Activated CD8-positive, alpha-beta memory T cell treated with anti-CD3 and anti-CD28 coated beads, Interleukin-2, amount 50 U/mL, for 24 hours (primary cell): ENCODE measurements around the gene STEAP1B.

ENCODE experiments used
- DNase-seq: peaks from one replicate; pipeline ENCODE4 v3.0.0-alpha.2; 2020; ENCODE audit errors: extremely low read depth

The STEAP1B gene

DNA sequence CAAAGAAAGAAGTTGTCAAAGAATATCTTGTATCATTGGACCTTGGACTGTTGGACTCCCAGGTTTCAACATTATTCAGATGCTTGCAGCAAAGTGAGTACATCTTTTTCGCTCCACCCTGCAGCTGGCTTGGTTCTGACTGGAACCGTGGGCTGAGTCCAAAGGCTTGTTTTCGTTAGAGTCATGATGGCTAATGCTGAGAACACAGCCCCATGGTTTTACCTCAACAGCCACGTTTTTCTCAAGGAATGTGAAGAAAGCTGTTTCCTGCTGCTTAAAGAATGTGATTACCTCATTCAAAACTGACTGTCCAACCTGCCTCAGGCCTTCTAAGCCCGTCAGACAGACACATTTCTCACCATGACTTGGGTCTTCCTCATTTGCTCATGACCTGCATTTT, 69.5 kb downstream of the STEAP1B start:
- DNase-seq = no peak

DNA sequence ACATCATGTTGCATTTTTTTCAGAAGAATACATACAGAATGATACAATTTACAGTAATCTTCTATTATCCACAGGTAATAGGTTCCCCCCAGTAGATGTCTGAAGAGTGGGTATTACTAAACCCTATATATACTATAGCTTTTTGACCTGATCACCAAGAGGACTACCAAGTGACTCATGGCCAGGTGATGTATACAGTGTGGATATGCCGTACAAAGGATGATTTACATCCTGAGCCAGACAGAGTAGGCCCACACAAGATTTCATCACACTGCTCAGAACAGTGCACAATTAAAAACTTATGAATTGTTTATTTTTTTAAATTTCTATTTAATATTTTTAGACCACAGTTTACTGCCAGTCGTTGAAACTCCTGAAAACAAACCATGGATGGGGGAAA, 70.6 kb downstream of the STEAP1B start:
- no peak for DNase-seq

DNA sequence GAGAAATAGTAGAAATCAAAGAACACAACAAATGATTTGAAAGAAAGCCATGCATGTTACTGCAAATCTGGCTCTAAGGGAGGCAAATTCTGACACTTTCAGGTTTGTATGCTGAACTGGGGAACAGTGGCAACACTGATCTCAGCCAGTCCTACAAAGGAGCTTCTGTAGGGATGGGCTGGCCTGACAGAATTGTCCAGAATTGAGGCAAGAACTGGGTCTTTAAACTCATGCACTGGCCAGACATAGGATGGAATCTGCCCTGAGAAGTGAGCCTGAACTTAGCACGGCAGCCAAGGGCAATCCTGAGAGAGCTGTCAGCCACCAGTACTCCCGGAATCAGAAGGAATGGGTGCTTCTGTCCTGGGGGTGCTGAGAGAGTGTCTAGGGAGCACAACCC, 72.1 kb downstream of the STEAP1B start:
- no peak for DNase-seq

DNA sequence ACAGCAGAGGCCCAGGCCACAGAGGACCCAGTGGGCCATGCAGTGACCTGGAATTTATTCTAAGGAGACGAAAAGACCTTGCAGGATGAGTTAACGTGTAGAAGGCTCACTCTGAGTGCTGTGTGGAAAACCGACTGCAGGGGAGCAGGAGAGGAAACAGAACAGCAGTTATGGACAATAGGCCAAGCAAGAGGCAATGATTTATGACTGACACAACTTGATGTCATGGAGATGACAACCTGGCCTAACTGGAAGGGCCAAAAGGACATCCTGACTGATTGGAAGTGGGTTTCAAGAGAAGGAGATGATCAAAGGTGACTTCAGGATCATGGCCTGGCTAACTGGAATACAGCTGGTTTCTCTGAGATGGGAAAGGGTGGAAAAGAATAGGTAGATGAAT, 72.9 kb downstream of the STEAP1B start:
- no peak for DNase-seq

DNA sequence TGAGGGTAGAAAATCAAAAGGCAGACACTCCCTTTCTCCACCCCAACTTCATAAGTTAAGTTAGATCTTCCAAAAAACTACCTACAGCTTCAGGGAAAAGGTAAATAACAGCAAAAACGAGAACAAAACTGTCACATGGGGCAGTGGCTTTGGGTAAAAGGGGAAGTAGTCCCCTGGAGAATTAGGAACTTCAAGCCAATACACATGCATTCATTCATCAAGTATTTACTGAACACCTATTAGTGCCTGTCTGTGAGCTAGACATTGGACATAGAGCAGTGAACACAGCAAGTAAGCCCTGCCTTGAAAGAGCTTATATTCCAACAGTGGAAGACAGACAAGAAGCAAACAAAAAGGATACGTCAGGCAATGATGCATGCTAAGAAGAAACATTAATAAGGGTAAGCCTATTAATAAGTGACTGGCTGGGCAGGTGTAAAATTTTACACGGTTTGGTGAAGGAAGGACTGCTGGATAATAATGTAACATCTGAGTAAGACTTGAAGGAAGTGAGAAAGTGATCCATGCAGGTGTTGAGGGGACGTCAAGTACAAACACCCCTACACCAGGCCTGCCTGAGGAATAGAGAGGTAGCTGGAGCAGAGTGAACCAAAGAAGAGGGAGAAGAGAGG, 73.4 kb downstream of the STEAP1B start:
- no peak for DNase-seq

DNA sequence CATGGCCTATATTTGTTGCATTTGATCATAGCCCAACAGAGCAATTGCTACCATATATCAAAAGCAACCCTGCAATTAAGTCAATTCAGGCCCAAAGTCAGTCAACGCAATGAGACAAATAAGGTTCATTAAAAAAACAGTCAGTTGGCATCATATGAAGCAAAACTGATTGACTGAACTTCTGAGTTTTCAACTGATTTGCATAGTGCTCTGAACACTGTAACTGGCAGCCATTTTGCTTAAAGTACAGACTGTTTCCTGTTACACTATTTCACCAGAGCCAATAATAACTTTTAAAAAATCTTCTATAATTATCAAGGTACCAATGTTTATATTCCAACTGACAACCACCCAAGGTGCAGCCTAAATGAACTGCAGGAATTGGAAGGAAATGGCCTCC, 74.6 kb downstream of the STEAP1B start:
- no peak for DNase-seq

DNA sequence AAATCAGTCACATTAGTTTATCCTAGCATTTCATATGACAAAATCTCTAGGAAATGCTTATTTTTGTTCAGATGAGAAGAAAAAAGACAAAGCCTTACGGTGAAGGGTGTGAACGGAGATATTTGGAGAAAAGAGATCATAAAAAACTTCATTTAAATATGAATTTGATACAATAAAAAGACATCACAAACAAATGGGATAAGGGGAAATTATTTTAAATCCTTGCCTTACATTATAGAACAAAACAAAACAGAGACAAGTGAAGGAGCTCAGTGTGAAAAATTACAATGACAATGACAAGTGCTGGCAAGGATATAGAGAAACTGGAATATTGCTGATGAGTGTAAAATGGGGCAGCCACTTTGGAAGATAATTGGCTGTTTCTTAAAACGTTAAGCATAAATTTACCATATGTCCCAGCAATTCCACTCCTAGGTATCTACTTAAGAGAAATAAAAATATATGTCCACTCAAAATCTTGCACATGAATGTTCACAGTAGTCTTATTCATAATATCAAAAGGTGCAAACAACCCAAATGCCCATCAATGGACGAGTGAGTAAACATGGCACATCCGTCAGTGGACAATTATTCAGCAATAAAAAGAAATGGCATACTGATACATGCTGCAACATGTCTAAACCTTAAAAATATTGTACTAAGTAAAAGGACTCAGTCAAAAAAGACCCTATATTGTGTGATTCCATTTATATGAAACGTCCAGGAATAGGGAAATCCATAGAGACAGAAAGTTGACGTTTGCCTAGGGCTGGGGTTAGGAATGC, 77.0 kb downstream of the STEAP1B start:
- no peak for DNase-seq

DNA sequence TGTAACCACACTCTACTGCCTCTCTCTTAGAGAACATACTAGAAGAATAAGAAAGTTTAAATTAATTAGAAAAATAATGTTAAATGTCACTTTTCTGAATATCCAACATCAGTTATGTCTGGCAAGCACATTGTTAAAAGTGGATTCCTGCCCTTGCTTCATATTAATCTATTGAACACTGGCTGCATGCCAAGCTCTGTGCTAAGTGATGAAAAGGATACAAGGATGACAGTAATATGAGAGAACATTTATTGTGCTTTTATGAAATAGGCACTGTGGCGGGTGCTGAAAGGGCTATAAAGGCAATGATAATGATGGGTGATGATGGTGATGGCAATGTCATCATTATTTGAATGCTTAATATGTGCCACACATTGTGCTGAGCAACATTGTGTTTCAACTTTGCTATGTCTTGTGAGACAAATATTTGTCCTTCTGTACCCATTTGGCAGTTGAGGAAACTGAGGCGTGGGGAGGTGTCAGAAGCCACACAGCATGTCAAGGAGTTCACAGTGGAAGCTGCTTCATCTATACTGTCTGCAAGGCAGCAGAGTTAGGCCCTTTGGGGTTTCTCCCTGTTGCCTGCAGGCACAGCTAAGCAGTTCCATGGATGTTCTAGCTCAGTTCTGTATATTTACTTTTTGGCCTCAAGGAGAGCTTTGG, 78.9 kb downstream of the STEAP1B start:
- DNase-seq = no peak

DNA sequence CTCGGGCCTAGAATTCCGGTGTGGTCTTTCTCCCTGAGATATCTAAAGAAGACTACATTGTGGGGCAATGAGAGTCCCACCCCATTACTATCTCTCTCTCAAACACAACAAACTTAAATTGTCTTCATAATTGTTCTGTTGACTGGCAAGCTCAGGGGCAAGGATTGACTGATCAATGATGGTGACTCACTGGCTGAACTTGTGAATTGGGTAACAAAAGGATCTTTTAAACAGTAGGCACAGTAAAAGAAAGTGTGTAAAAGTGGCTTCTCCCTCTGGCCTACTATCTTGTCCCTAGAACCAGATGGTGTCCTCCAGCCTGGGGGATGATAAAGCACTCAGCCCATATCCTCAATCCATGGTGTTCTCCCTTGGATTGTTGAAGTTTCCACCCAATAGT, 80.0 kb downstream of the STEAP1B start:
- no peak for DNase-seq

DNA sequence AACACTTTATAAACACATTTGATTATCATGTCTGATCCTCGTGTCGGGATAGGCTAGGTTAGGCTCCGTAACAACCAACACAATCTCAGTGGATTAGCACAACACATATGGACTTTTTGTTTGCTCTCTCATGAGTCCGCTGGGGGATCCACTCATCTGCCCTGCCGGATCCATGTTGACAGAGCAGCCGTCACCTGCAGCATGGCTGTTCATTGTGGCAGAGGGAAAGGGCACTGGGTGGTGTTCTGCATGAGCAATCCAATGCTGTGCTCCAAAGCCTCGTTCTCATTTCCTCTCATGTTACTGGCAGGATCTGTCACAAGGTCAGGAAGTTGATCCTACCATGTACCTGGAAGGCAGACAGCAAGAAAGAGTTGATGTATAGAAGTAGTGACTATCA, 80.5 kb downstream of the STEAP1B start:
- no peak for DNase-seq

DNA sequence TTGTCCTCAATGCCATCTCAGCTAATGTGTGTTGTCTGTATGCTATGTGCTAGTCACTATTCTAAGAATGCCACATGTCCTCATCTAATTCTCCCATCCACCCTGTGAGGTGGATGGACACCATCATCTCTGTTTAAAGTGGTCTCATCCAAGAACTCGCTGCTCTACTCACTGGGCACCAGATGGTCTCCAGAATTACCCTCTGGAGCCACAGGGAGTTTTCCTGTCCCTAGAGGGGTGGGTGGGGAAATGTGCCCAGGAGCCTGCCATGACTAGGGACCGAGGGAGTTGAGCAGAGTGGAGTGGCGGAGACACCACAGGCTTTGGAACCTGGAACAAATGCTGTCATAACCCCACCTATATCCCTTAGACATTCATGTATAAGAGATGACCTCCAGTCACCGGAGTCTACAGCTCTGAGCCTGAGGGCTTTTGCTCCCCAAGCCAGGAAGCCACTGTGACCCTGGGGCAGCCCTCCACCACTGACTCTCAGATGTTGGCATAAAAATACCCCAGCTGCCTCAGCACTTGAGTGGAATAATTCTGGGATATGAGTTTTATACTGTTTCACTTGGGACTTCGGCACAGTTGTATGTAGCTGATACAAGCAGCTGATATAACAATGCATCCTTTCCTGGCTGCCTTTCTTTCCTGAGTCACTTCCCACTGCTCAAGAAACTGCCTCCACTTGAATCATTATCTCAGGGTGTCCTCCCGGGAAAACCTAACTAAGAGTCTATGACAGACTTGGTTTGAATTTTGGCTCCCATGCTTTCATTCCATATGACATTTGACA, 81.5 kb downstream of the STEAP1B start:
- no peak for DNase-seq

DNA sequence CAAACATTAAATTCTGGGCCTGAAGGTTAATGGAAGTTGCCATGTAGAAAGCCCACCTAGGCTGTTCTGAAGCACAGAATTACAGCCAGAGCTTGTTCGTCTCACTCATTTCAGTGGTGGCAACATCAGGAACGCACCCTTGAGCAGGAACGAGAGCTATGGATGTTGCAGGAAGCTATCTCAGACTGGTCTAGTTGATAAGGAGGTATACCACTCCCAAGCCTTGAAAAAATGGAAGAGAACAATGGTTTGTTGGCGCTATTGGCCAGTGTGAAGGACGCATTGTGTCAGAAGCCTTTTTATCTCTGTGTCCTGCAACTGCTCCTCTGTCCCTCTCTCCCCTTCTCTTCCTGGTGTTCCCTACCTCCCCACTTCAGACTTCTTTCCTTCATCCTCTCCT, 82.1 kb downstream of the STEAP1B start:
- no peak for DNase-seq

DNA sequence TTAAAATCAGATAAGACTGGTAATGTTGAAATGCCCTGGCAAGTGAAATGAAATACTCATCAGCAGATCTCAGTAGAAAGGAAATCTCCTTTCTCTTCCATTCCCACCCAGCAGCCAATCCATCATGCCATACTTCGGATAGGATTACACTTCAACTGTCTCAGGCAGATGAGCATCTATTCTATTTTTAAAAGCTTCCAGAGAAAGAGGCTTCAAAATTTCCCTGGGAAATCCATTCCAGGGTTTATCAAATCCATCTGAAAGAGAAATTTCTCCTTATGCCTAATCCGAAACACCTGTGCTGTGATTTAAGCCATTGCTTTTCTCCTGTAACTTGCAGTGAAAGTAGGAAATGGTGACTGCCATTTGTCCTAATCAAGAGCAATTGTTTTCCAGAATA, 82.6 kb downstream of the STEAP1B start:
- no peak for DNase-seq

DNA sequence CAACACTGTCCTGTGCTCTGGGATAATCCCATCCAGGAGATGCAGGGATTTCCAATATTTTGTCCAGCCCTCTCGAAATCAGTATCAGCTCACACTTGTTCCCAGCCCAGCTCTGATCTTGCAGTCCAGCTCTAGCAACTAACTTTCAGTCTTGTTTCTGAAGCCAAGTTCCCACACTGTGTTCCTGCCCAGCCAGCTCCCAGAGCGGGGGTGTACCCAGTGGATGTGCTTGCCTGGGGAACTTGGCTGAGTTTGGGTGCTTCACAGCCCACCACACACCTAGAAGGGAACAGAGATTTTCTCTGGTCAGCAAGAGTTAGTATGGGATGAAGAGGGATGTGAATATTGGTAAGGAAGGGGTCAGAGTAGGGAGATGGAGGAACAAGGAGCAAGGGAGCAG, 85.6 kb downstream of the STEAP1B start:
- no peak for DNase-seq

DNA sequence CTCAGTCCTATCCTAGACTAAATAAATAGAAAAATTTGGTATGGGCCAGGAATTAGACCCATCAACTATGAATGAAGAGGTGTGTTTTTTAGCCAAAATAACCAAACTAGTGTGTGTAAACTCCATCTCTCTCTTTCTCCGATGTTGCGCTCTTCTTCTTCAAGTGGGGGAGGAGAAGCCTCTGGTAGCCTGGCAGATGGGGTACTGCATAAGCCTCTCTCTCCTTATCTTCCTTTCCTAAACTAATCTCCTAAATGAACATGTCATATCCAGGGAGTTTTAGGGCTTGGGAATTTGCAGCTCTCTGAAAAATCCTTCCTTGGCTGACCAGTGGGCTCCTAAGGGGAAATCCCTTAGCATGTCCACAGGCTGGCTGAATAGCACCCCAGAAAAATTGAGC, 86.8 kb downstream of the STEAP1B start:
- DNase-seq = no peak

DNA sequence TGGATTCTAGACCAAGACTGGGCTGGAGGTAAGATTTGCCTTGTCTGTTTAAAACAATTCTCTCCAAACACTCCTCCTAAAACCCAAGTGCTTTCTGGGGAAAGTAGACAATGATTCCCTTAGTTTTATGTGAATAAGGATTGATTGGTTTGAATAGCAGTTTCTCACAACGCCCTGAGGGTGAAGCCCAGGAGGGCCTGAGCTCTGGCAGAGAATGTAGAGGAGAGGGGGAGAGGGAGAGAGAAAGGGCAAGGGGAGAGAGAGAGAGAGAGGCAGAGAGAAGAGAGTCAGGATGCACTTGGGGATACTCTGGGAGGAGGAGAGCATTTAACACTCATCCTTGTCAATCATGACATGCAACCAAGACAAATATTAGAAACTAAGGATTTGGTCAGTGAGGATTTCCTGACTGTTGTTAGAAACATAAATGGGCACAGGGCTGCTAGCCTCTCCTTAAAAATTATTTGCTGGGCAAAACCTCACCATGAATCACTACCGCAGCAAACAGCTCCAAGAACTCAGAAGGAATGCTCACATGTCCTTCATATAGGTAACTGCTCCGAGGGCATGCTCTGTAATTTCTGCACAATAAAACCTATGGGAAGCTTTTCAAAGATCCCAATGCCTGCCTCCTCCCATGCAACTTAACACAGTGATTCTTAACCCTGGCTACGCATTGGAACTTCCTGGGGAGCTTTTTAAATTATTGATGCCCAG, 87.9 kb downstream of the STEAP1B start:
- no peak for DNase-seq

DNA sequence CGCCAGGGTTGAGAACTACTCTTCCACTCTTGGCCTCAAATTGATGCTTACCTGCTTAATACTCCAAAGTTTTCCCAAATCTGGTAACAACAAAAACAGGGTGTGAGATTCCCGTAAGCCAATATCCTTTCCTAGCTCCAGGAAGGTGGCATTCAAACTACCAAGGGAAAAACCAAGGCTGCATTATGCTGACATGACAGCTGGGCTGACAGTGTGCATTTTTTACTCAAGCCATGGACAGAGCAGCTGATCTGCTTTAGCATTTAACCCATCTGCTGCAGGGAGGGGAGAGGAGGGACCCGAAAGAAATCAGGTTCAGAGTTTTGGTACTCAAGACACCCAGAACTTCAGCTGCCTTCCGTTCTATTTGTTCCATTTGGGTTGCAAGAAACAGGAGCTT, 93.3 kb downstream of the STEAP1B start:
- DNase-seq = no peak

DNA sequence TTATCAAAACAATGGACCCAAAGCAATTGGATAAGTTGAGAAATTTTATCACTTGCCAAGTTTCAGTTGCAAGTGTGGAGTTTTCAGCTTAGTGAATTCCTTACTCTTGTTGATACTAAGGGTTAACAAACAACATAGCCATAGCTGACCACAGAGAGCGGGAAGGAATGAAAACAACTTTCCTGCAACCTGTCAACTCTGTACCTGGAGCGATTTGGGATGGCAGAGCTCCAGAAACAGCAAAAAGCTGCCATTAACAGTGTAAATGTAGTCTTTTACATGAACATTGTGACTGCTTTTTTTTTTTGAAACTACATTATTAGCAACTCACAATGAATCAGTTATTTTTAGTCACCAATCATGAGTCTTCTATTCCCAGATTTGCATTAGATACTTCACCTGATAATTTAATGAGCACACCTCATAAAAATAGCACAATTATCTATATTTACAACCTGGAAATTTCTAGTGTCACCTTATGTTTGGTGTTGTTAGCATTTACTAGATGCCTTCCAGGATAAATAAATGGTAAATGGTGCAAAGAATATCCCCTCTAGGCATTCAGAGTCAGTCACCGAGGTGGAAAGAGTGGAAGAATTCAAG, 95.5 kb downstream of the STEAP1B start:
- no peak for DNase-seq

DNA sequence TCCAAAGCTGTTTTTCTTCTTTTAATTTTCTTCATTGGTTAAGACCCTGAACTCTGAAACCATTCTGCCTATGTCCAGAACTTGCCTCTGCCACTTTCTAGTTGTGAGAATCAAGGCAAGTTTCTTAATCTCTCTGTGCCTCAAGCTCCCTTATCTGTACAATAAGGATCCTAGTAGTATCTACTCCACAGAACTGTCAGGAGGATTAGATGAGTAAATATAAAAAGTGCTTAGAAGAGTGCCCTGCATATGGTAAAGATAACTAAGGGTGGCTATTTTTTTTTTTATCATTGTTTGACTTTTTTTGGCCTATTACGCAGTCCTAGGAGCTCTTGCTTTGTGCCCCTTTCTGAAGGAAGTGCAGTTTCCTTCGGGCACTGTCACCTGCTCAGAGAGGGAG, 96.6 kb downstream of the STEAP1B start:
- DNase-seq = no peak

DNA sequence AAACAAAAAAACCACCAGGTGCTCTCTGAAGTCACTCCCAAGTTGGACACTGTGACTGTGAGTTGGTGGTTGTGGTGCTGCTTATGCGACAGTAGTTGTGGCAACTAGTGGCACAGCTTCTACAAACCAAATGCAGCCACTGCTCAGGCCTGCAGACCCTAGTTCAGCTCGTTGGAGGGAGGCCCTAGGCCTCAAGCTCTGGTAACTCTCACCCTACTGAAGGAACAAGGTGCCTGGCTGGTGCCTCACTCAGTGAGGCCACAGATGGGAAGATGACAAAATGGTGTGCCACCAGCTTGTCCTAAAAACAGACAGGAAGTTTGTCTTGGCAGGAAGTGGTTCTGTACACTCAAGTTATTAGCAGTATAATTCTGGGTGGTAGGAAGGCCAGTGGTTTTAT, 97.7 kb downstream of the STEAP1B start:
- DNase-seq = no peak

DNA sequence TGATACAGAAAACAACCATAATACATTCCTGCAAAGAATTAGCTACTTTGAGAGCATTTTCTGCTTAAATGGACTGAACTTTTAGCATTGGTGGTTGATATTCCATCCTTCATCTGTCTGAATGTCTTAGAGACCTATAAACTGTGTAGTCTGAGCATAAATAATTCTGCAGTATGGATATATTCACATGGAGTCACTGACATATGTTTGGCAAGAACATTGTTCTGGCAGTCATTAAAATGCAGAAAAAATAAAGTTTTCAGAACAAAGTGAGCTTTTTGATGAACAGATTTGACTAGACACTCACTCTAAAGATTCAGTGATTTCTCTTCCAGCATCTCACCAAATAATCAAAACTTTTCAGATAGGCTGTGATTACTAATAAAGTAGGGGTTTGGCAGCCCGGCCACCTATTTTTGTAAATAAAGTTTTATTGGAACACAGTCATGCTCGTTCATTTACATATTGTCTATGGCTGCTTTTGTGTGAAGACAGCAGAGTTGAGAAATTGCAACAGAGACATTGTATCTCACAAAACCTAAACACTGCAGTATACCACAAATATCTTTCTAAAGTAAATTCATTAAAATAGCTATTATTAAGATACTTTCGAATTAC, 98.9 kb downstream of the STEAP1B start:
- DNase-seq = no peak
